H9 (cell line): ENCODE data around the gene SAMMSON. TPM values are rescaled to one million over a fixed set of nuclear protein-coding genes. Genes with fewer than 3 reads are reported as not detected.

Experiments used
- DNase-seq: peaks from one replicate; pipeline ENCODE4 v3.0.0-alpha.2; 2017
- H2AFZ ChIP-seq: one replicate; pipeline ENCODE4 v1.6.1; 2013; ENCODE audit warnings: mild to moderate bottlenecking, low read length, control low read depth, moderate library complexity
- H2AK5ac ChIP-seq: 2 replicates; pipeline ENCODE4 v1.6.1; 2013; ENCODE audit warnings: low read length, control low read depth, mixed read lengths; ENCODE audit not compliant: insufficient read length
- H2BK120ac ChIP-seq: one replicate; pipeline ENCODE4 v1.6.1; 2013; ENCODE audit warnings: low read depth, mild to moderate bottlenecking, low read length, control low read depth, inconsistent platforms; ENCODE audit not compliant: poor library complexity, severe bottlenecking
- H2BK12ac ChIP-seq: 2 replicates; pipeline ENCODE4 v1.6.1; 2013; ENCODE audit warnings: low read length, control low read depth, mixed read lengths, low read depth; ENCODE audit not compliant: insufficient read length
- H2BK15ac ChIP-seq: 2 replicates; pipeline ENCODE4 v1.6.1; 2013; ENCODE audit warnings: low read depth, low read length, control low read depth
- H2BK20ac ChIP-seq: one replicate; pipeline ENCODE4 v1.6.1; 2013; ENCODE audit warnings: low read depth, mild to moderate bottlenecking, low read length, control low read depth, inconsistent platforms; ENCODE audit not compliant: poor library complexity, severe bottlenecking
- H2BK5ac ChIP-seq: 2 replicates; pipeline ENCODE4 v1.6.1; 2013; ENCODE audit warnings: low read length, control low read depth, mixed read lengths; ENCODE audit not compliant: insufficient read length
- H3K14ac ChIP-seq: 2 replicates; pipeline ENCODE4 v1.6.1; 2013; ENCODE audit warnings: low read length, control low read depth; ENCODE audit not compliant: insufficient read depth
- H3K18ac ChIP-seq: 2 replicates; pipeline ENCODE4 v1.6.1; 2013; ENCODE audit warnings: low read depth, mild to moderate bottlenecking, mixed read lengths, low read length, control low read depth; ENCODE audit not compliant: insufficient read length
- H3K23ac ChIP-seq: 2 replicates; pipeline ENCODE4 v1.6.1; 2013; ENCODE audit warnings: low read length, control low read depth, mixed read lengths, low read depth; ENCODE audit not compliant: insufficient read length
- H3K23me2 ChIP-seq: 2 replicates; pipeline ENCODE4 v1.6.1; 2013; ENCODE audit warnings: low read depth, mild to moderate bottlenecking, mixed read lengths, low read length, control low read depth; ENCODE audit not compliant: insufficient read length, poor library complexity, severe bottlenecking
- H3K27ac ChIP-seq: 2 replicates; pipeline ENCODE4 v1.5.1; 2013; ENCODE audit warnings: low read length, control low read depth, mixed read lengths, low read depth; ENCODE audit not compliant: insufficient read length
- H3K27me3 ChIP-seq: 2 replicates; pipeline ENCODE4 v1.6.1; 2013; ENCODE audit warnings: low read length, control low read depth, inconsistent platforms; ENCODE audit not compliant: insufficient read depth
- H3K4ac ChIP-seq: 2 replicates; pipeline ENCODE4 v1.6.1; 2013; ENCODE audit warnings: low read depth, mild to moderate bottlenecking, control low read depth, inconsistent platforms, low read length, moderate library complexity
- H3K4me1 ChIP-seq: 2 replicates; pipeline ENCODE4 v1.6.1; 2013; ENCODE audit warnings: low read length, control low read depth, inconsistent platforms; ENCODE audit not compliant: insufficient read depth
- H3K4me2 ChIP-seq: 2 replicates; pipeline ENCODE4 v1.6.1; 2013; ENCODE audit warnings: low read length, control low read depth, mixed read lengths; ENCODE audit not compliant: insufficient read length, insufficient read depth
- H3K56ac ChIP-seq: 2 replicates; pipeline ENCODE4 v1.6.1; 2013; ENCODE audit warnings: low read depth, mild to moderate bottlenecking, mixed read lengths, low read length, control low read depth; ENCODE audit not compliant: insufficient read length
- H3K79me1 ChIP-seq: 2 replicates; pipeline ENCODE4 v1.6.1; 2013; ENCODE audit warnings: low read depth, mild to moderate bottlenecking, moderate library complexity, low read length, control low read depth, inconsistent platforms; ENCODE audit not compliant: insufficient read depth, poor library complexity, severe bottlenecking
- H3K79me2 ChIP-seq: 2 replicates; pipeline ENCODE4 v1.6.1; 2013; ENCODE audit warnings: low read length, control low read depth, inconsistent platforms; ENCODE audit not compliant: insufficient read depth
- H3K9ac ChIP-seq: 2 replicates; pipeline ENCODE4 v1.6.1; 2013; ENCODE audit warnings: low read length, control low read depth, mixed read lengths; ENCODE audit not compliant: insufficient read length; ENCODE audit errors: extremely low read depth
- H3K9me3 ChIP-seq: one replicate; pipeline ENCODE4 v1.6.1; 2013; ENCODE audit warnings: low read depth, low read length, inconsistent platforms; ENCODE audit not compliant: control insufficient read depth
- H3T11ph ChIP-seq: one replicate; pipeline ENCODE4 v1.6.1; 2013; ENCODE audit warnings: mild to moderate bottlenecking, low read length, control low read depth, inconsistent platforms
- H4K20me1 ChIP-seq: one replicate; pipeline ENCODE4 v1.6.1; 2013; ENCODE audit not compliant: control insufficient read depth, insufficient read length, insufficient read depth
- H4K5ac ChIP-seq: 2 replicates; pipeline ENCODE4 v1.6.1; 2013; ENCODE audit warnings: low read depth, mild to moderate bottlenecking, mixed read lengths, low read length, control low read depth; ENCODE audit not compliant: insufficient read length
- H4K8ac ChIP-seq: replicated peaks from 2 replicates; pipeline ENCODE4 v1.6.1; 2013; ENCODE audit warnings: low read length, control low read depth, mixed read lengths, low read depth; ENCODE audit not compliant: insufficient read length
- H4K91ac ChIP-seq: 2 replicates; pipeline ENCODE4 v1.6.1; 2013; ENCODE audit warnings: low read depth, mild to moderate bottlenecking, moderate library complexity, mixed read lengths, low read length, control low read depth; ENCODE audit not compliant: insufficient read length
- H3K27ac Mint-ChIP-seq, 3 experiments: 2 replicates in 2 of 3; 3 replicates in 1 of 3; pipeline ENCODE4 v1.8.0; 2020 to 2021; ENCODE audit warnings: mixed read lengths in 3 of 3, mild to moderate bottlenecking in 1 of 3, moderate library complexity in 1 of 3
- H3K27me3 Mint-ChIP-seq: 2 replicates; pipeline ENCODE4 v1.8.0; 2021; ENCODE audit warnings: low read depth, mild to moderate bottlenecking, moderate library complexity, mixed read lengths
- H3K36me3 Mint-ChIP-seq, 3 experiments: 2 replicates in 2 of 3; 3 replicates in 1 of 3; pipeline ENCODE4 v1.8.0; 2020 to 2021; ENCODE audit warnings: low read depth in 3 of 3, mixed read lengths in 3 of 3; ENCODE audit not compliant: insufficient read depth in 1 of 3
- H3K4me1 Mint-ChIP-seq, 2 experiments: 2 replicates each; pipeline ENCODE4 v1.8.0; 2020; ENCODE audit warnings: mixed read lengths in 2 of 2
- H3K4me3 Mint-ChIP-seq, 2 experiments: 2 replicates in 1 of 2; 3 replicates in 1 of 2; pipeline ENCODE4 v1.8.0; 2020 to 2021; ENCODE audit warnings: mild to moderate bottlenecking in 2 of 2, mixed read lengths in 2 of 2, moderate library complexity in 1 of 2
- H3K9me3 Mint-ChIP-seq, 2 experiments: 2 replicates in 1 of 2; 3 replicates in 1 of 2; pipeline ENCODE4 v1.8.0; 2020; ENCODE audit warnings: mild to moderate bottlenecking in 2 of 2, mixed read lengths in 2 of 2, moderate library complexity in 1 of 2
- WGBS: extraction: QIAGEN DNeasy Blood & Tissue Kit; methylation state at CpG from one replicate; pipeline ENCODE4 v1.1.7; 2013; ENCODE audit warnings: missing lambda C conversion rate, low lambda C conversion rate, mixed read lengths; ENCODE audit not compliant: insufficient read length; ENCODE audit errors: extremely low coverage; 5-methylcytosine and 5-hydroxymethylcytosine counted together
- total RNA-seq: library from RNA; stranded (reverse); gene quantifications from 2 replicates; pipeline ENCODE4 v1.2.1, GENCODE V29; 2021
- TF ChIP-seq, protein P1 (sequence below): fragments of 200-600 bp; sonication (generic); conservative IDR thresholded peaks from 3 replicates; pipeline ENCODE4 v1.8.0; 2021; ENCODE audit warnings: antibody characterized with exemption, mild to moderate bottlenecking

SAMMSON gene
- total RNA-seq, 1 experiment from 2014 or later: not detected

DNA sequence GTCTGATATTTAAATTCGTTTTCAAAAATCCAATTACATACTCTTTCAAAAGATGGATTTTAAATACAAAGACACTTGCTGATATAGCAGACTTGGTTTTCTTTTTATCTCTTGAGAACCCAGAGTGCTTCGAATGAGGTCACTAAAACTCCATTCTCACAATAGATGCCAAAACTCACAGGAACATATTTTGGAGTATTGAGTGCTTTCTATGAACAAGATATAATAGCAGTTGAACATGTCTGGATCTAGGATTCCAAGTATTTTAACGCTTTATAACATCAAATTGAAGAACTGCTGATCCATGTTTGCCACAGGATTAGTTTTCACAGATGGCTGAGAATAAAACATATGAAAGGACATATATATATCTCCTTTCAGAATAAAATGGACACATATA, 113.2 kb downstream of the SAMMSON start:
- H3K4me1 Mint-ChIP-seq: peaks cover 3 to 7% of the 10 kb centered on the region in 2 experiments; a peak in 3 of 4 replicates
- no CpG with 5 or more reads among the region's 3 CpGs for WGBS
- H2BK20ac ChIP-seq: no peak overlapping the region
- no peak overlapping the region for H2AFZ ChIP-seq
- no peaks in the 10 kb centered on the region for H3K27me3 ChIP-seq
- H3K4me2 ChIP-seq: no peak overlapping the region
- H3K9ac ChIP-seq: no peak overlapping the region
- no peak overlapping the region for H4K5ac ChIP-seq
- H2BK5ac ChIP-seq: no peak overlapping the region
- no peak overlapping the region for H2AK5ac ChIP-seq
- H3K14ac ChIP-seq: no peak overlapping the region
- no peak overlapping the region for H3K56ac ChIP-seq
- no peak overlapping the region for H2BK120ac ChIP-seq
- DNase-seq: no peak
- H3K27ac ChIP-seq: no peak overlapping the region
- no peaks in the 10 kb centered on the region for H3K9me3 Mint-ChIP-seq
- no peaks in the 10 kb centered on the region for H4K20me1 ChIP-seq
- no peaks in the 10 kb centered on the region for H3K27me3 Mint-ChIP-seq
- no peak overlapping the region for H3K23ac ChIP-seq
- H3K27ac Mint-ChIP-seq: no peak overlapping the region
- no peak overlapping the region for H3K4me3 Mint-ChIP-seq
- no peaks in the 10 kb centered on the region for H3K9me3 ChIP-seq
- no peaks in the 10 kb centered on the region for H3K79me1 ChIP-seq
- H3K79me2 ChIP-seq: no peaks in the 10 kb centered on the region
- H4K8ac ChIP-seq: no peak overlapping the region
- H2BK15ac ChIP-seq: no peak overlapping the region
- TF ChIP-seq, protein P1, sequence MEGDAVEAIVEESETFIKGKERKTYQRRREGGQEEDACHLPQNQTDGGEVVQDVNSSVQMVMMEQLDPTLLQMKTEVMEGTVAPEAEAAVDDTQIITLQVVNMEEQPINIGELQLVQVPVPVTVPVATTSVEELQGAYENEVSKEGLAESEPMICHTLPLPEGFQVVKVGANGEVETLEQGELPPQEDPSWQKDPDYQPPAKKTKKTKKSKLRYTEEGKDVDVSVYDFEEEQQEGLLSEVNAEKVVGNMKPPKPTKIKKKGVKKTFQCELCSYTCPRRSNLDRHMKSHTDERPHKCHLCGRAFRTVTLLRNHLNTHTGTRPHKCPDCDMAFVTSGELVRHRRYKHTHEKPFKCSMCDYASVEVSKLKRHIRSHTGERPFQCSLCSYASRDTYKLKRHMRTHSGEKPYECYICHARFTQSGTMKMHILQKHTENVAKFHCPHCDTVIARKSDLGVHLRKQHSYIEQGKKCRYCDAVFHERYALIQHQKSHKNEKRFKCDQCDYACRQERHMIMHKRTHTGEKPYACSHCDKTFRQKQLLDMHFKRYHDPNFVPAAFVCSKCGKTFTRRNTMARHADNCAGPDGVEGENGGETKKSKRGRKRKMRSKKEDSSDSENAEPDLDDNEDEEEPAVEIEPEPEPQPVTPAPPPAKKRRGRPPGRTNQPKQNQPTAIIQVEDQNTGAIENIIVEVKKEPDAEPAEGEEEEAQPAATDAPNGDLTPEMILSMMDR: no peak
- no peak overlapping the region for H4K91ac ChIP-seq
- H3T11ph ChIP-seq: no peak overlapping the region
- H3K23me2 ChIP-seq: no peaks in the 10 kb centered on the region
- no peak overlapping the region for H3K4ac ChIP-seq
- H3K4me1 ChIP-seq: no peaks in the 10 kb centered on the region
- H2BK12ac ChIP-seq: no peak overlapping the region
- H3K18ac ChIP-seq: no peak overlapping the region
- no peaks in the 10 kb centered on the region for H3K36me3 Mint-ChIP-seq
